HG02885 (cell line): ENCODE measurements around the gene MAD2L1BP.

Experiments
- ATAC-seq: cut with Tn5 transposase; IDR thresholded peaks from one replicate; pipeline ENCODE4 v1.9.1; 2021; ENCODE audit warnings: mild to moderate bottlenecking; ENCODE audit not compliant: unreplicated experiment, poor library complexity

The MAD2L1BP gene

GRCh38 chr6:43680308-43681200 is 44.9 kb downstream of the MAD2L1BP start:
- no peak for ATAC-seq

- no peak for ATAC-seq
These were observed 45.7 kb downstream of the MAD2L1BP start for GRCh38 chr6:43681303-43681702.

DNA sequence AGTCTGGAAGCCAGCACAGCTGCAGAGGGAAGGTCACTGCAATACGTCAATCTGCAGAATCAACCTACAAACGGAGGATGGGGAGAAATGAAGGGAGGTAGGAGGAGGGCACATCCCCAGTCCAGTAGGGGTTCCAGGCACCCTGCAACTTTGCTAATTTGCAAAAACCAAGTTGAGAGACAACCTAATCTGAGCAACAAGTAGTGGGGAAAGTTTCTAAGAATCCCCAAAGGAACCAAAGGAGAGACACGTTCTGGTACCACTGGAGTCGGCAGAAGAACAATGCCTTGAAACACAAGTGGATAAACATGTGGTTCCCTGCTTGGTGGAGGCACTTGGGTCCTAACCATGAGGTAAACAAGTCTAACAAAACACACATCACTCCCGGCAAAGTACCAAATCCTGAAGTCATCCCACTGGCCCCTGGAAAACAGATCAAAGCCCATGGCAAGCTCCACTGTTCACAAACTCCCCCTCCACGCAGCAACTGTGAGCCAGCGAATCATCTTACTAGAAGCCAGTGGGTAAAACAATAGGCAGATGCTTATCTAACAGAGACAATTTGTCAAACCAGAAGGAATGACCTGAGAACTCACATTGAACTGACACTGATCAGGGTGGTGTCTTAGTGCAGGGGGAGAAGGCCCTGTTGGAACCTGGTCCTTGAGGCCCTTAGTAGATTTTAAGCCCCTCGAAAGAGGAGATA is 47.2 kb downstream of the MAD2L1BP start:
- ATAC-seq: no peak

DNA sequence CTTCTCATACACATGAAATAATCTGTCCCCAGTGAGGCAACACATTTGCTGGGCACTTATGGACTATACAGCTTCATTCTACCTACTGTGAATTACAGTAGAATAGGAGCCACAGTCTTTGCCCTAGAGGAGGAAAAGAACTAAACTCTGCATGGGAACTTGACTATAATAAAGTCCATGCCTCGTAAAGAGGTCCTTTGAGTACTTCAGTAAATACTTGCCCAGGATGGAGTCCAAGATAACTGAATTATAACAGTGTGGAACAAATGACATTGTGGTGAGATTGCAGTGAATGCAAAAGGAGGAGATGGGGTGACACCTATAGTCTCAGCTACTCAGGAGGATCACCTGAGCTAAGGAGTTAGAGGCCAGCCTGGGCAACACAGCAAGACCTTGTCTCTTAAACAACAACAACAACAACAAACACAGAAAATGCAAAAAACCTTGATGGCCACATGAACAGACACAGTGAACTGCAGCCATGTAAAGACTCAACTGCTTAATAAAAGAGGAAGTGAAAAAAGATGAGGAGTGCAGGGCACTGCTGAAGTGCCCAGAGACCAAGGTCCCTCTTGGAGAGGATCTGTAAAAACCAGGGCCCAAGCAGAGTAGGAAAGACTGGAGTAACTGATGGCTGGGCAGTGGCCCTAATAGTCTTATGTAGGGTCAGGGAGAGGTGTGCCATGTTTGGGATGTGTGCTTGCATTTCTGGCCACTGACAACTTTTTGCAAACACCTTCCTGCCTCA is 48.2 kb downstream of the MAD2L1BP start:
- ATAC-seq: peak; percentile 65

GRCh38 chr6:43687079-43687436 is 51.4 kb downstream of the MAD2L1BP start:
- ATAC-seq: no peak

GRCh38 chr6:43687437-43688347 is 52.1 kb downstream of the MAD2L1BP start, which contains the start of gene MRPS18A:
MRPS18A (minus strand) TSS chr6:43687791; CDS start chr6:43687779, 12 bp downstream.
- peak; percentile 90 for ATAC-seq

- no peak for ATAC-seq
These were observed 53.8 kb downstream of the MAD2L1BP start for GRCh38 chr6:43689421-43689820.
